Thoracic aorta (tissue), 2 donors: ENCODE results near the gene NPIPA3. TPM values are rescaled to one million over a fixed set of nuclear protein-coding genes. Genes with fewer than 3 reads are reported as not detected.
"Not testable (repeated sequence)": the region's sequence is repeated elsewhere in the genome, so short reads cannot be mapped to it uniquely, and the experiment has no call there.

Experiments
- ATAC-seq: fragments of 150-250 bp; one replicate; pipeline ENCODE4 v1.8.0; 2017; ENCODE audit warnings: low read depth; ENCODE audit not compliant: insufficient number of reproducible peaks, low FRiP score
- DNase-seq: peaks from one replicate; pipeline ENCODE4 v3.0.0-alpha.2; 2020; ENCODE audit warnings: low spot score
- H3K27ac ChIP-seq, 2 donors: fragments of 200-600 bp; sonication (generic); 1 replicate in 1 of 2; 2 replicates in 1 of 2; pipeline ENCODE4 v1.5.1; 2016; ENCODE audit warnings: mild to moderate bottlenecking in 2 of 2, moderate library complexity in 2 of 2
- H3K27me3 ChIP-seq: fragments of 200-600 bp; sonication (generic); replicated peaks from 2 replicates; pipeline ENCODE4 v1.6.0; 2016; ENCODE audit warnings: mild to moderate bottlenecking; ENCODE audit not compliant: insufficient read depth
- H3K36me3 ChIP-seq: fragments of 200-600 bp; sonication (generic); one replicate; pipeline ENCODE4 v1.5.1; 2016
- H3K4me1 ChIP-seq, 2 donors: fragments of 200-600 bp; sonication (generic); 1 replicate in 1 of 2; 2 replicates in 1 of 2; pipeline versions ENCODE4 v1.5.1 to v1.6.0; 2016; ENCODE audit warnings: low read depth in 2 of 2, mild to moderate bottlenecking in 1 of 2; ENCODE audit not compliant: control insufficient read depth in 1 of 2
- H3K4me3 ChIP-seq: fragments of 200-600 bp; sonication (generic); 2 replicates; pipeline ENCODE4 v1.5.1; 2016; ENCODE audit warnings: mild to moderate bottlenecking
- H3K9me3 ChIP-seq: fragments of 200-600 bp; sonication (generic); 2 replicates; pipeline ENCODE4 v1.5.1; 2016
- total RNA-seq, 2 donors: library from RNA; depleted of rRNA; stranded (reverse); fragments of >200 nt; gene quantifications; one replicate each; pipeline versions ENCODE4 v1.1.0 to v1.2.3, GENCODE V29; 2016
- TF ChIP-seq, protein P1 (sequence below): fragments of 200-600 bp; sonication (generic); IDR thresholded peaks from one replicate; pipeline ENCODE4 v1.5.1; 2019; ENCODE audit warnings: antibody characterized with exemption

Gene NPIPA3
- total RNA-seq, 2 donors from 2014 or later: 2.6 to 12.8 TPM

DNA sequence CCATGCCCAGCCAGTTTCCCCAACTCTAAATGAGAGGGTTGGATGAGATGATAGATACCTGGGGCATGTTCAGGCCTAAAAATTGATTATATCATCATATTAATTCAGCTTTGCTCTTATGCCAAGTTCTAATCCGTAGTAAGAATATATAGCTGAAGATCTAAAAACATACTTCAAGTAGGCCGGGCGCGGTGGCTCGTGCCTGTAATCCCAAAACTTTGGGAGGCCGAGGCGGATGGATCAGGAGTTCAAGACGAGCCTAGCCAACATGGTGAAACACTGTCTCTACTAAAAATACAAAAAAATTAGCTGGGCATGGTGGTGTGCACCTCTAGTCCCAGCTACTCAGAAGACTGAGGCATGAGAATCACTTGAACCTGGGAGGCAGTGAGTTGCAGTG, 21.1 kb upstream of the NPIPA3 start:
- Histone ChIP-seq H3K4me1 (no peaks in the 10 kb centered on the region), H3K9me3 (no peaks in the 10 kb centered on the region), H3K4me3 (no peak overlapping the region), H3K27ac (no peak overlapping the region), H3K36me3 (no peaks in the 10 kb centered on the region), H3K27me3 (no peaks in the 10 kb centered on the region)
- no peak for ATAC-seq
- TF ChIP-seq, protein P1, sequence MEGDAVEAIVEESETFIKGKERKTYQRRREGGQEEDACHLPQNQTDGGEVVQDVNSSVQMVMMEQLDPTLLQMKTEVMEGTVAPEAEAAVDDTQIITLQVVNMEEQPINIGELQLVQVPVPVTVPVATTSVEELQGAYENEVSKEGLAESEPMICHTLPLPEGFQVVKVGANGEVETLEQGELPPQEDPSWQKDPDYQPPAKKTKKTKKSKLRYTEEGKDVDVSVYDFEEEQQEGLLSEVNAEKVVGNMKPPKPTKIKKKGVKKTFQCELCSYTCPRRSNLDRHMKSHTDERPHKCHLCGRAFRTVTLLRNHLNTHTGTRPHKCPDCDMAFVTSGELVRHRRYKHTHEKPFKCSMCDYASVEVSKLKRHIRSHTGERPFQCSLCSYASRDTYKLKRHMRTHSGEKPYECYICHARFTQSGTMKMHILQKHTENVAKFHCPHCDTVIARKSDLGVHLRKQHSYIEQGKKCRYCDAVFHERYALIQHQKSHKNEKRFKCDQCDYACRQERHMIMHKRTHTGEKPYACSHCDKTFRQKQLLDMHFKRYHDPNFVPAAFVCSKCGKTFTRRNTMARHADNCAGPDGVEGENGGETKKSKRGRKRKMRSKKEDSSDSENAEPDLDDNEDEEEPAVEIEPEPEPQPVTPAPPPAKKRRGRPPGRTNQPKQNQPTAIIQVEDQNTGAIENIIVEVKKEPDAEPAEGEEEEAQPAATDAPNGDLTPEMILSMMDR: no peak
- DNase-seq: no peak

DNA sequence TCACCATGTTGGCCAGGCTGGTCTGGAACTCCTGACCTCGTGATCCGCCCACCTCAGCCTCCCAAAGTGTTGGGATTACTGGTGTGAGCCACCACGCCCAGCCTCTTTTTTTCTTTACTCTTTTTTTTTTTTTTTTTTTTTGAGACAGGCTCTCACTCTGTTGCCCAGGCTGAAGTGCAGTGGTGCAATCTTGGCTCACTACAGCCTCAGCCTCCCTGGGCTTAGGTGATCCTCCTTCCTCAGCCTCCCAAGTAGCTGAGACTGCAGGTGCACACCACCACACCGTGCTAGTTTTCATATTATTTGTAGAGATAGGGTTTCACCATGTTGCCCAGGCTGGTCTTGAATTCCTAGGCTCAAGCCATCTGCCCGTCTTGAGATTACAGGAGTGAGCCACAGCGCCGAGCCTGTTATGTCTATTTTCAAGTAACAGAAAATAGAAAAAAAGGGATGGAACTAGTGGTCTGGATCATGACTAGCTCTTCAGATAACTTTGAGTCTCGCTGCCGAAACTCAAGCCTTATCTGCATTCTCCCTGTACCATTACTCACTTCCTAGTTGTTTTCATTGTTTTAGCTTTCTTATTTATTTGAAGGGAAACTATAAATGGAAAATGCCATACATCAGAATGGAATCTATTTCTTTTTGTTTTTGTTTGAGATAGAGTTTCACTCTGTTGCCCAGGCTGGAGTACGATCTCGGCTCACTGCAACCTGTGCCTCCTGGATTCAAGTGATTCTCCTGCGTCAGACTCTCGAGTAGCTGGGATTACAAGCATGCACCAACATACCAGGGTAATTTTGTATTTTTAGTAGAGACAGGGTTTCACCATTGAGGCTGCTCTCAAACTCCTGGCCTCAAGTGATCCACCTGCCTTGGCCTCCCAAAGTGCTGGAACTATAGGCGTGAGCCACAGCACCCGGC, 17.1 kb upstream of the NPIPA3 start:
- not testable (repeated sequence) for H3K36me3 ChIP-seq, H3K9me3 ChIP-seq, H3K27me3 ChIP-seq, H3K4me1 ChIP-seq, H3K27ac ChIP-seq, DNase-seq
- H3K4me3 ChIP-seq: peak overlapping the region; percentile 48
- peak; percentile 43 for ATAC-seq

DNA sequence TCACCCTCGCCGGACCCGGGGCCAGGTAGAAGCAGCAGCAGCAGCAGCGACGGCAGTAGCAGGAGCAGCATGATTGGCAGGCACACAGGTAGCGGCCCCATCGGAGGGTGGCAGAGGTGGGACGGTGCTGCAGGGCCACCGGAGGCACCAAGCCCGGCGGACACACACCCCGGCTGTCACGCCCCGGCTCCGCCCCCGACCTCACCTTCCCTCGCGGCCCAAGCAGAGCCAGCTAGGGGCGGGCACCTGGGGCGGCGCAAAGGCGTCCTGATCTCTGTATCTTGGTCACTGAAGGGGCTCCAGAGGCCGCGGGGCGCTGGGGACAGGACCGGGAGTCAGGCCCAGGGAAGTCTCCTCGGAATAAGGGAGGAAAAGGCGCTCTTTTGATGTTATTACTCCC, 9.1 kb upstream of the NPIPA3 start, which contains the start of gene PLA2G10:
TSS of gene PLA2G10 (minus strand) at position 180 of the 400 bp plus-strand sequence. CDS start at position 101, 79 bp downstream.
- H3K36me3 ChIP-seq, H3K27ac ChIP-seq, H3K4me1 ChIP-seq, DNase-seq, ATAC-seq, H3K27me3 ChIP-seq, H3K4me3 ChIP-seq, H3K9me3 ChIP-seq: not testable (repeated sequence)

- not testable (repeated sequence) for H3K27ac ChIP-seq, ATAC-seq, DNase-seq, H3K27me3 ChIP-seq, H3K9me3 ChIP-seq, H3K4me1 ChIP-seq, H3K36me3 ChIP-seq, H3K4me3 ChIP-seq
Measured at GRCh38 chr16:14701859-14702258, 1.4 kb upstream of the NPIPA3 start.

DNA sequence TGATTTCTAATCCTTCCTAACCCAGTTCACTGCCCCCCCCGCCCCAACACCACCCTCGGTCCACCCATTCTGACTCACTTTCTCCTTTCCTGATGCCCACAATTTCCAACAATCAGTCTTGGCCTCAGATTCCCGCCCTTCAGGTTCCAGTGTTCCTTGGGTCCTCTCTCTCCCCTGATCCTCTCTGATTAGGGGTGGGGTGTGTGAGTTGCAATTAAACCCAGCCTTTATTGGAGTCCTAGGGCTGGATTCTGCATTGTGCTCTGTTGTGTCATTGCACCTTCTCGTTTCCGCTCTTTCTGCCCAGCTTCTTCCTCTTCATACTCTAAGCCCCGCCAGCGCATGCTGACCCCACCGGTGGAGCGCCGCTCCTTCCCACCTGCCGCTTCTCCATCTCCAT, 539 bp upstream of the NPIPA3 start:
- not testable (repeated sequence) for DNase-seq, H3K27ac ChIP-seq, H3K4me3 ChIP-seq, ATAC-seq, H3K4me1 ChIP-seq, H3K9me3 ChIP-seq, H3K27me3 ChIP-seq, H3K36me3 ChIP-seq

DNA sequence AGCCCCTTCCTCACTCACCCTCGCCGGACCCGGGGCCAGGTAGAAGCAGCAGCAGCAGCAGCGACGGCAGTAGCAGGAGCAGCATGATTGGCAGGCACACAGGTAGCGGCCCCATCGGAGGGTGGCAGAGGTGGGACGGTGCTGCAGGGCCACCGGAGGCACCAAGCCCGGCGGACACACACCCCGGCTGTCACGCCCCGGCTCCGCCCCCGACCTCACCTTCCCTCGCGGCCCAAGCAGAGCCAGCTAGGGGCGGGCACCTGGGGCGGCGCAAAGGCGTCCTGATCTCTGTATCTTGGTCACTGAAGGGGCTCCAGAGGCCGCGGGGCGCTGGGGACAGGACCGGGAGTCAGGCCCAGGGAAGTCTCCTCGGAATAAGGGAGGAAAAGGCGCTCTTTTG, 30.0 kb downstream of the NPIPA3 start:
- H3K9me3 ChIP-seq, ATAC-seq, H3K27ac ChIP-seq, H3K4me3 ChIP-seq, H3K36me3 ChIP-seq, DNase-seq, H3K27me3 ChIP-seq, H3K4me1 ChIP-seq: not testable (repeated sequence)

- not testable (repeated sequence) for H3K4me1 ChIP-seq, H3K27ac ChIP-seq, ATAC-seq, H3K9me3 ChIP-seq, H3K27me3 ChIP-seq, H3K4me3 ChIP-seq, DNase-seq, H3K36me3 ChIP-seq
Measured at GRCh38 chr16:14740832-14741385, 37.7 kb downstream of the NPIPA3 start.

DNA sequence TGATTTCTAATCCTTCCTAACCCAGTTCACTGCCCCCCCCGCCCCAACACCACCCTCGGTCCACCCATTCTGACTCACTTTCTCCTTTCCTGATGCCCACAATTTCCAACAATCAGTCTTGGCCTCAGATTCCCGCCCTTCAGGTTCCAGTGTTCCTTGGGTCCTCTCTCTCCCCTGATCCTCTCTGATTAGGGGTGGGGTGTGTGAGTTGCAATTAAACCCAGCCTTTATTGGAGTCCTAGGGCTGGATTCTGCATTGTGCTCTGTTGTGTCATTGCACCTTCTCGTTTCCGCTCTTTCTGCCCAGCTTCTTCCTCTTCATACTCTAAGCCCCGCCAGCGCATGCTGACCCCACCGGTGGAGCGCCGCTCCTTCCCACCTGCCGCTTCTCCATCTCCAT, 38.6 kb downstream of the NPIPA3 start:
- H3K27ac ChIP-seq, H3K4me3 ChIP-seq, DNase-seq, H3K36me3 ChIP-seq, ATAC-seq, H3K27me3 ChIP-seq, H3K9me3 ChIP-seq, H3K4me1 ChIP-seq: not testable (repeated sequence)

DNA sequence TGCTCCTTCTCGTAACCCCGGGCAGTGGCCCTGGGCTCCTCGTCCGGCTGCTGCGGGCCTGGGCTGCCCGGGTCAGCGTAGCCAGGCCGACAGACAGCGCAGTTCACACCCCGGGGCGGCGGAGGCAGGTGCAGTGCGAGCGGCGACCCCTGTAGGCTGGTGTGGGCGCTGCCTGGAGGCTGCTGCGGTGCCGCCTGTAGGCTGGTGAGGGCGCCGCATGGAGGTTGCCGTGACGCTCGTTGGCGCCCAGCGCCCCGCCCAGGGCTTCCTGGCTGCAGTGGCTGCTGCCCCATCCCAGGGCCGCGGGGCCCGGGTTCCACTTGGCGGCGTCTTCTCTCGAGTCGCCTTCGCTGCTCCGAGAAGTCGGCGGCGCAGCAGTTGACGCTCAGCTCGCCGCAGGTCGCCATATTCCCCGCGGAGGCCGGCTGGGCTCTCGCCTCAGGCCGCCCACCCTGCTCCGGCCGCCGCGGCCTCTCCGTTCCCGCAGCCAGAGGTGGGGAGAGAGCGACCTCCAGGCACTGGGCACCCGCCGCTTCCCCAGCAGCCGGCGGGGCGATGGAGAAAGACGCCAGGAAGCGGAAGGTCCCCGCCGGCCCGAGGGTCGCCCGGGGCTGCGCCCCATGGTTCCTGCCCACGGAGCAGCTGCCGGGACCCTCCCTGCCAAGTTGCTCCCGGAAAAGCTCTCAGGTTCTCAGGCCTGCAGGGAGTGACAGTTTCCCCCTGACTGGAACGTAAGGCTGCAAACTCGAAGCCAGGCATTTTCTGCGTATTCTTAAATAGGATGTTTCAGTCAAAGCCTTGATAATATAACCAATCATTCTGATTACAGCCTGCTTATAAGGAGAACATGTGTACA, 39.3 kb downstream of the NPIPA3 start, which contains the start of gene NPIPA2:
TSS of gene NPIPA2 (plus strand) at position 261 of the 856 bp plus-strand sequence. CDS start 5,533 bp downstream, outside the sequence.
- not testable (repeated sequence) for H3K4me3 ChIP-seq, H3K4me1 ChIP-seq, H3K9me3 ChIP-seq, DNase-seq, H3K27me3 ChIP-seq, H3K36me3 ChIP-seq, H3K27ac ChIP-seq
- ATAC-seq: peak; percentile 65

DNA sequence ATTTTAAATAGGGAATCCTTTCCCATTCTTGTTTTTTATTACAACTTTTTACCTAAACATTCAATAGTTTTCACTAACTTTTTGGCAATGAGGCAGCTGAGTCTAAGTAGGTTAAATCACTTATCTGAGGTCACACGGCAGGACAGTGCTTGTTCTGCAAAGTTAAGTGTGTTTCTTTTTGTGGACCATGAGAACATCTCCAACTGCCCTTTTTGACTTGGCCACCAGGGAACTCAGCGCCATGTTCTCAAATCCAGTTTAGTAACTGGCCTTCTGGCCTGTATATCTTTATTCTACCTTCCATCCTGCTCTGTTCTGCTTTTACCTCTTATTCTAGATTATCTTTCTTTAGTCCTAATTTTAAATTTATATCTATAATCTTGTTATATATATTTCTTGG, 70.4 kb downstream of the NPIPA3 start:
- DNase-seq, H3K27ac ChIP-seq, ATAC-seq, H3K4me3 ChIP-seq, H3K4me1 ChIP-seq, H3K9me3 ChIP-seq, H3K36me3 ChIP-seq, H3K27me3 ChIP-seq: not testable (repeated sequence)

DNA sequence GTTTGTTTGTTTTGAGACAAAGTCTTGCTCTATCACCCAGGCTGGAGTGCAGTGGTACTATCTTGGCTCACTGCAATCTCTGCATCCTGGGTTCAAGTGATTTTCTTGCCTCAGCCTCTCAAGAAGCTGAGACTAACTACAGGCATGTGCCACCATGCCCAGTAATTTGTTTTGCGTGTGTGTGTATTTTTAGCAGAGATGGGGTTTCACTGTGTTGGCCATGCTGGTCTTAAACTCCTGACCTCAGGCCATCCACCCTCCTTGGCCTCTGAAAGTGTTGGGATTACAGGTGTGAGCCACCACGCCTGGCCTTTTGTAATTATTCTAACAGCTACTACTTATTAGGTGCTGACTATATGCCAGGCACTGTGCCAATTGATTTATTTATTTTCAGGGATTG, 72.4 kb downstream of the NPIPA3 start:
- not testable (repeated sequence) for H3K9me3 ChIP-seq, H3K4me1 ChIP-seq, H3K4me3 ChIP-seq, DNase-seq, H3K27ac ChIP-seq, H3K27me3 ChIP-seq, ATAC-seq, H3K36me3 ChIP-seq
